Uterus (tissue), 2 donors: ENCODE data around the gene GPR171.

Experiments
- POLR2A ChIP-seq, 2 donors: fragments of 450-650 bp; IDR thresholded peaks; one replicate each; pipeline ENCODE4 v1.6.1; 2016; ENCODE audit warnings: antibody characterized with exemption in 2 of 2, mild to moderate bottlenecking in 1 of 2, moderate library complexity in 1 of 2
- TF ChIP-seq, protein P1 (sequence below), 4 experiments: fragments of 200-600 bp in 2 of 4; fragments of 450-650 bp in 2 of 4; sonication (generic) in 2 of 4; IDR thresholded peaks; one replicate each; pipeline ENCODE4 v1.5.1; 2016 to 2019; ENCODE audit warnings: antibody characterized with exemption in 4 of 4, mild to moderate bottlenecking in 2 of 4, moderate library complexity in 1 of 4

DNA sequence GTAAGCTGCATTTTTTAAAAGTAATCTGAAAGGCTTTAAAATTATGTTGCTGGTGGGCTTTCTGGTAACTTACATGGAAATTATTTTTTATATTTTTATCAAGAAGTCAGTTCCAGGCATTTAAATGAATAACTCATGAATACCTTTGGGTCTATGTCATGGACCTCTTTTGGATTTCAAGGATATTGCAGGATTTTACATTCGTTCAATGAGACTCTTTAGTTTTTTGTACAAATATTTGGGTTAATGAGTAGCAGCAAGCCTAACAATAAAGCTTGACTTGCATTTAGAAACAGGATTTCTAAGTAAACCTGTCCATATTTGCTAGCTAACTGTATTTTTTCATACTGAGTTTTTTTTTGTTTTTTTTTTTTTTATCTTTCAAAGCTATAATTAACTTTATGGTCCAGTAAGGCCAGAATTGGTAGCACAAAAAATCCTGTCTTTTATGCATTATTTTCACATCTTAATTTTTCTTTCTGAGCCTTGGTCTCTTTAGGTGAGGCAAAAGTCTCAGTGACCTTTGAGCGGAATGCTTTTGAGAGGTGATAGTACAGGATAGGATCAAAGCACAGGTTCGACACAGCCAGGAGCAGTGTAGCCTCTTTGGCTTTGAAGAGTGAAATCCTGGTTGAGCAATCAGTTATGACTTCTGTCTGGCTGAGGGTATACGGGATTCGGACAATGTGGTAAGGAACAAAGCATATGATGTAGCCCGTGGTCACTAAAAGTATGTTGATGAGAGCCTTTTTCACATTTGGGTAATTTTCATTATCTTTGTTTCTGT is 4.8 kb downstream of the GPR171 start:
- TF ChIP-seq, protein P1, sequence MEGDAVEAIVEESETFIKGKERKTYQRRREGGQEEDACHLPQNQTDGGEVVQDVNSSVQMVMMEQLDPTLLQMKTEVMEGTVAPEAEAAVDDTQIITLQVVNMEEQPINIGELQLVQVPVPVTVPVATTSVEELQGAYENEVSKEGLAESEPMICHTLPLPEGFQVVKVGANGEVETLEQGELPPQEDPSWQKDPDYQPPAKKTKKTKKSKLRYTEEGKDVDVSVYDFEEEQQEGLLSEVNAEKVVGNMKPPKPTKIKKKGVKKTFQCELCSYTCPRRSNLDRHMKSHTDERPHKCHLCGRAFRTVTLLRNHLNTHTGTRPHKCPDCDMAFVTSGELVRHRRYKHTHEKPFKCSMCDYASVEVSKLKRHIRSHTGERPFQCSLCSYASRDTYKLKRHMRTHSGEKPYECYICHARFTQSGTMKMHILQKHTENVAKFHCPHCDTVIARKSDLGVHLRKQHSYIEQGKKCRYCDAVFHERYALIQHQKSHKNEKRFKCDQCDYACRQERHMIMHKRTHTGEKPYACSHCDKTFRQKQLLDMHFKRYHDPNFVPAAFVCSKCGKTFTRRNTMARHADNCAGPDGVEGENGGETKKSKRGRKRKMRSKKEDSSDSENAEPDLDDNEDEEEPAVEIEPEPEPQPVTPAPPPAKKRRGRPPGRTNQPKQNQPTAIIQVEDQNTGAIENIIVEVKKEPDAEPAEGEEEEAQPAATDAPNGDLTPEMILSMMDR (IDR thresholded peaks at IDR 0.05): no peak
- no peak for TF ChIP-seq POLR2A (IDR thresholded peaks at IDR 0.05)
